GM12878 (cell line): ENCODE data around the gene BAZ1B. TPM values are rescaled to one million over a fixed set of nuclear protein-coding genes. Genes with fewer than 3 reads are reported as not detected.
"Not testable (repeated sequence)": the region's sequence is repeated elsewhere in the genome, so short reads cannot be mapped to it uniquely, and the experiment has no call there.

Source experiments
- ATAC-seq: fragments of 200-7000 bp; cut with Tn5 transposase; 3 replicates; pipeline ENCODE4 v1.9.1; 2020; ENCODE audit warnings: mild to moderate bottlenecking, moderate library complexity
- BruUV-seq: library from RNA; stranded (reverse); fragments of 400-500 nt; replicated peaks from 2 replicates; lab custom pipeline; 2021; lab: Mats Ljungman, UMichigan
- CTCF ChIA-PET: fragments of 300-600 bp; sonication (Branson Sonifier 250); formaldehyde crosslinking; extraction: SDS; loops from one replicate; lab custom pipeline; 2021; ENCODE audit warnings: inconsistent platforms; lab: Yijun Ruan, JAX
- POLR2A ChIA-PET: fragments of 350-600 bp; formaldehyde crosslinking; extraction: SDS; loops from one replicate; lab custom pipeline; 2021; ENCODE audit warnings: inconsistent platforms; lab: Charles Lee
- RAD21 ChIA-PET: fragments of 300-600 bp; sonication (Branson Sonifier 250); formaldehyde crosslinking; loops from one replicate; lab custom pipeline; 2023; ENCODE audit warnings: antibody characterized with exemption; ENCODE audit not compliant: unreplicated experiment; lab: Charles Lee
- SMC1A ChIA-PET: fragments of 300-600 bp; sonication (Branson Sonifier 250); formaldehyde crosslinking; loops from one replicate; lab custom pipeline; 2023; ENCODE audit not compliant: unreplicated experiment, uncharacterized antibody; lab: Charles Lee
- DNase-seq: peaks from one replicate; pipeline ENCODE4 v3.0.0-alpha.2; 2011; ENCODE audit warnings: low read depth, low spot score
- FAIRE-seq: peaks from 3 replicates; lab custom pipeline; 2011; peaks lifted over from hg19 to GRCh38; lab: Jason Lieb, UNC
- H2AFZ ChIP-seq: 2 replicates; pipeline ENCODE4 v1.6.0; 2011; ENCODE audit warnings: low read depth, low read length, control low read depth; ENCODE audit not compliant: control insufficient read depth
- H3K27ac ChIP-seq: 2 replicates; pipeline ENCODE4 v1.5.1; 2011; ENCODE audit warnings: control low read depth; ENCODE audit not compliant: control insufficient read depth, insufficient read depth
- H3K27me3 ChIP-seq, 2 experiments: replicated peaks in 1 of 2; 2 replicates each; pipeline versions ENCODE4 v1.6.0 to v1.6.1; 2011; ENCODE audit warnings: low read length in 1 of 2; ENCODE audit not compliant: control insufficient read depth in 2 of 2, insufficient read depth in 2 of 2
- H3K36me3 ChIP-seq, 2 experiments: 2 replicates each; pipeline ENCODE4 v1.5.1; 2011; ENCODE audit warnings: low read length in 1 of 2; ENCODE audit not compliant: control insufficient read depth in 2 of 2, insufficient read depth in 2 of 2
- H3K4me1 ChIP-seq: 2 replicates; pipeline ENCODE4 v1.6.1; 2011; ENCODE audit warnings: mild to moderate bottlenecking, low read length, moderate library complexity, mixed read lengths; ENCODE audit not compliant: control insufficient read depth, insufficient read depth
- H3K4me2 ChIP-seq: 2 replicates; pipeline ENCODE4 v1.6.0; 2011; ENCODE audit warnings: control low read depth; ENCODE audit not compliant: control insufficient read depth, insufficient read depth
- H3K4me3 ChIP-seq: fragments of 200-600 bp; sonication (generic); 2 replicates; pipeline ENCODE4 v1.5.1; 2016
- H3K79me2 ChIP-seq: 2 replicates; pipeline ENCODE4 v1.6.0; 2011; ENCODE audit warnings: low read length; ENCODE audit not compliant: control insufficient read depth, insufficient read depth
- H3K9ac ChIP-seq: 2 replicates; pipeline ENCODE4 v1.8.0; 2011; ENCODE audit warnings: low read length, control low read depth, mixed read lengths; ENCODE audit not compliant: control insufficient read depth, insufficient read depth
- H3K9me3 ChIP-seq: replicated peaks from 3 replicates; pipeline ENCODE4 v1.5.1; 2011; ENCODE audit warnings: mild to moderate bottlenecking, low read length; ENCODE audit not compliant: control insufficient read depth, insufficient read depth
- H4K20me1 ChIP-seq: 2 replicates; pipeline ENCODE4 v1.6.0; 2011; ENCODE audit not compliant: control insufficient read depth, insufficient read depth
- BHLHE40 ChIP-seq, 2 experiments: fragments of 450-650 bp in 1 of 2; IDR thresholded peaks; 2 replicates each; pipeline ENCODE4 v1.6.1; 2011 to 2017; ENCODE audit warnings: low read depth in 2 of 2, borderline replicate concordance in 1 of 2, improper control_type of control experiment in 1 of 2, low read length in 1 of 2, mild to moderate bottlenecking in 1 of 2
- CBX3 ChIP-seq: fragments of 200-600 bp; sonication (generic); IDR thresholded peaks from 2 replicates; pipeline ENCODE4 v1.6.1; 2016; ENCODE audit warnings: low read depth, borderline replicate concordance
- HCFC1 ChIP-seq: fragments of 150-350 bp; IDR thresholded peaks from 2 replicates; pipeline ENCODE4 v1.6.1; 2014; ENCODE audit warnings: low read length
- NFYA ChIP-seq: IDR thresholded peaks from 2 replicates; pipeline ENCODE4 v1.6.1; 2011; ENCODE audit warnings: low read depth, mild to moderate bottlenecking, low read length, improper control_type of control experiment, borderline replicate concordance
- POU2F2 ChIP-seq: IDR thresholded peaks from 3 replicates; pipeline ENCODE4 v1.6.1; 2011; ENCODE audit warnings: low read depth, mild to moderate bottlenecking, low read length, borderline replicate concordance
- RAD21 ChIP-seq: IDR thresholded peaks from 2 replicates; pipeline ENCODE4 v1.6.1; 2011; ENCODE audit warnings: mild to moderate bottlenecking, low read depth, low read length, moderate library complexity; ENCODE audit not compliant: insufficient read depth
- RELA ChIP-seq: fragments of 450-650 bp; IDR thresholded peaks from 2 replicates; pipeline ENCODE4 v1.8.0; 2014; ENCODE audit warnings: borderline replicate concordance; ENCODE audit not compliant: partially characterized antibody
- SIX5 ChIP-seq: IDR thresholded peaks from 2 replicates; pipeline ENCODE4 v1.6.1; 2011; ENCODE audit warnings: mild to moderate bottlenecking, low read depth, low read length, moderate library complexity; ENCODE audit not compliant: severe bottlenecking
- SMARCA5 ChIP-seq: fragments of 450-650 bp; IDR thresholded peaks from 2 replicates; pipeline ENCODE4 v1.6.1; 2017; ENCODE audit warnings: mild to moderate bottlenecking
- STAT1 ChIP-seq: fragments of 450-650 bp; conservative IDR thresholded peaks from 2 replicates; pipeline ENCODE4 v1.6.1; 2014; ENCODE audit warnings: antibody characterized with exemption, mild to moderate bottlenecking
- STAT3 ChIP-seq: IDR thresholded peaks from 2 replicates; pipeline ENCODE4 v1.6.1; 2011; ENCODE audit warnings: low read depth, low read length, improper control_type of control experiment
- SUZ12 ChIP-seq: fragments of 200-600 bp; sonication (generic); IDR thresholded peaks from one replicate; pipeline ENCODE4 v1.6.1; 2018; ENCODE audit warnings: antibody characterized with exemption, mild to moderate bottlenecking; ENCODE audit not compliant: unreplicated experiment
- ZNF207 ChIP-seq: fragments of 450-650 bp; IDR thresholded peaks from 2 replicates; pipeline ENCODE4 v1.6.1; 2014; ENCODE audit warnings: antibody characterized with exemption, mild to moderate bottlenecking, borderline replicate concordance
- WGBS: methylation state at CpG from one replicate; pipeline ENCODE4 v1.1.6; 2016; ENCODE audit warnings: low lambda C conversion rate; ENCODE audit not compliant: insufficient replicate concordance, insufficient coverage; ENCODE audit errors: missing lambda C conversion rate; 5-methylcytosine and 5-hydroxymethylcytosine counted together
- in situ Hi-C: fragments of 300-500 bp; cut with MboI; formaldehyde crosslinking; loops from 9 replicates; pipeline ENCODE4 v1.14.3; 2018; ENCODE audit warnings: mixed read lengths
- intact Hi-C: fragments of 100-400 bp; cut with micrococcal nuclease; formaldehyde crosslinking; loops from one replicate; pipeline ENCODE4 v1.14.2; 2022; ENCODE audit not compliant: unreplicated experiment
- polyA plus RNA-seq, 11 experiments: library from polyadenylated mRNA; depleted of rRNA in 4 of 11; unstranded in 6 of 11; stranded (reverse) in 5 of 11; fragments of >200 nt; fragmentation: Nextera tagmentation in 4 of 11; fragmentation: Illumina TruSeq in 1 of 11; extraction: Ambion mirVana in 4 of 11; extraction: Trizol in 1 of 11; gene quantifications; 1 replicate in 1 of 11; 2 replicates in 10 of 11; pipeline versions ENCODE4 v1.2.1 to v1.2.3, GENCODE V29; 2011 to 2016; ENCODE audit warnings: inconsistent platforms in 2 of 11, missing spikeins in 2 of 11, low read depth in 1 of 11
- total RNA-seq, 4 experiments: library from RNA; depleted of rRNA in 3 of 4; stranded (reverse); fragments of >200 nt in 3 of 4; fragmentation: Illumina TruSeq in 1 of 4; extraction: Trizol in 1 of 4; gene quantifications; 2 replicates each; pipeline versions ENCODE4 v1.2.1 to v1.2.3, GENCODE V29; 2013 to 2021
- TF ChIP-seq, protein P1 (sequence below): fragments of 450-650 bp; IDR thresholded peaks from 2 replicates; pipeline ENCODE4 v1.6.1; 2017; ENCODE audit warnings: antibody characterized with exemption, mild to moderate bottlenecking, moderate library complexity
- TF ChIP-seq, protein P2 (sequence below): fragments of 450-650 bp; IDR thresholded peaks from 2 replicates; pipeline ENCODE4 v1.6.1; 2014; ENCODE audit warnings: mild to moderate bottlenecking
- TF ChIP-seq, protein P3 (sequence below): IDR thresholded peaks from 2 replicates; pipeline ENCODE4 v1.6.1; 2011; ENCODE audit warnings: low read depth, mild to moderate bottlenecking, low read length, moderate library complexity, borderline replicate concordance; ENCODE audit errors: extremely low read depth

The BAZ1B gene
- total and polyA plus RNA-seq, 10 of the 15 experiments (the other 5 are each of a cell fraction or from before 2014, with no cell fraction given), result 14.0 to 77.4 (median 36.2) TPM

DNA sequence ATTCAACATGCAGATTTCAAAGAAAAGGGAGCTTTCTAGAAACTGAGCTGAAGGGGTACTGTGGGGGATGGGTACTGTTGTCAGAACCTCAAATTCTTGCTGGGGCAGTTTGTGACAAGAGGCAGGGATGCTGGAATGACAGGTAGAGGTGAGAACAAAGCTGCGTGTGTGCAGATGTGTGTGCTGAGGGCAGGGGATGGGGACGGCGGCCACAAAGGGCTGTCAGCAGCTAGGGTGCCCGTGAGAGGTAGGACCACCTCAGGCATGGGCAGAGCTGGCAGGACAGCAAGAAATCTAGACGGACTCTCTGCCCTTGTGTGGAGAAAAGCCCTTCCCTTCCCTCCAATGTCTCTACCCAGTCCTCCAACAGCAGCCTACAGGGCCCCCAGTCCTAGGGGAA is 14.4 kb upstream of the BAZ1B start:
- 97% methylated on average over 5 of the region's 5 CpGs for WGBS

DNA sequence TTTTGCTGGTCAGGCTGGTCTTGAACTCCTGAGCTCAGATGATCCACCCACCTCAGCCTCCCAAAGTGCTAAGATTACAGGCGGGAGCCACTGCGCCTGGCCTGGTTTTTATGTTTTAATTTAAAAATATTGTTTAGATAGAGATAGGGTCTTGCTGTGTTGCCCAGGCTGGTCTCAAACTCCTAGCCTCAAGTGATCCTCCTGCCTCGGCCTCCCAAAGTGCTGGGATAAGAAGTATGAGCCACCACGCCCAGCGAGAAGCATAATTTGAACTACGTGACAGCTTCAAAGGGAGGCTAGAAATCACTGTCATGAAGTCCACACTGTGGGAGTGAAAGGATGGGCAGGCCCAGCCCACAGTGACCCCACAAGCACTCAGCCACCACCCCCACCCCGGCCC is 13.8 kb upstream of the BAZ1B start:
- H4K20me1 ChIP-seq, intact Hi-C loops, H2AFZ ChIP-seq, BruUV-seq, ATAC-seq, H3K9ac ChIP-seq, H3K4me1 ChIP-seq, H3K4me3 ChIP-seq, H3K27ac ChIP-seq, H3K4me2 ChIP-seq, H3K27me3 ChIP-seq, in situ Hi-C loops, DNase-seq, FAIRE-seq, H3K79me2 ChIP-seq, CTCF ChIA-PET, H3K9me3 ChIP-seq: not testable (repeated sequence)
- POLR2A ChIA-PET, result interaction anchor here (0.9 kb wide), 1 partner anchor 20 kb away, joined by 4 read pairs; no protein-coding TSS in a partner anchor
- SMC1A ChIA-PET, result interaction anchor here (1.0 kb wide), 1 partner anchor 13 kb away, joined by 3 read pairs; no protein-coding TSS in a partner anchor
- RAD21 ChIA-PET, result interaction anchor here (0.6 kb wide), 1 partner anchor 9 kb away, joined by 4 read pairs; no protein-coding TSS in a partner anchor
- peaks cover 21 to 22% of the 10 kb centered on the region in 2 experiments for H3K36me3 ChIP-seq
- 93% methylated on average over 7 of the region's 7 CpGs for WGBS

More for the DNA sequence above, 14.4 kb upstream of the BAZ1B start:
- TF ChIP-seq, protein P1, sequence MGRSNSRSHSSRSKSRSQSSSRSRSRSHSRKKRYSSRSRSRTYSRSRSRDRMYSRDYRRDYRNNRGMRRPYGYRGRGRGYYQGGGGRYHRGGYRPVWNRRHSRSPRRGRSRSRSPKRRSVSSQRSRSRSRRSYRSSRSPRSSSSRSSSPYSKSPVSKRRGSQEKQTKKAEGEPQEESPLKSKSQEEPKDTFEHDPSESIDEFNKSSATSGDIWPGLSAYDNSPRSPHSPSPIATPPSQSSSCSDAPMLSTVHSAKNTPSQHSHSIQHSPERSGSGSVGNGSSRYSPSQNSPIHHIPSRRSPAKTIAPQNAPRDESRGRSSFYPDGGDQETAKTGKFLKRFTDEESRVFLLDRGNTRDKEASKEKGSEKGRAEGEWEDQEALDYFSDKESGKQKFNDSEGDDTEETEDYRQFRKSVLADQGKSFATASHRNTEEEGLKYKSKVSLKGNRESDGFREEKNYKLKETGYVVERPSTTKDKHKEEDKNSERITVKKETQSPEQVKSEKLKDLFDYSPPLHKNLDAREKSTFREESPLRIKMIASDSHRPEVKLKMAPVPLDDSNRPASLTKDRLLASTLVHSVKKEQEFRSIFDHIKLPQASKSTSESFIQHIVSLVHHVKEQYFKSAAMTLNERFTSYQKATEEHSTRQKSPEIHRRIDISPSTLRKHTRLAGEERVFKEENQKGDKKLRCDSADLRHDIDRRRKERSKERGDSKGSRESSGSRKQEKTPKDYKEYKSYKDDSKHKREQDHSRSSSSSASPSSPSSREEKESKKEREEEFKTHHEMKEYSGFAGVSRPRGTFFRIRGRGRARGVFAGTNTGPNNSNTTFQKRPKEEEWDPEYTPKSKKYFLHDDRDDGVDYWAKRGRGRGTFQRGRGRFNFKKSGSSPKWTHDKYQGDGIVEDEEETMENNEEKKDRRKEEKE, result no peak
- TF ChIP-seq ZNF207 (no peak), POU2F2 (no peak), RELA (no peak), STAT3 (no peak), SUZ12 (no peak), RAD21 (no peak), CBX3 (no peak), SIX5 (no peak), STAT1 (no peak), NFYA (no peak), HCFC1 (no peak), SMARCA5 (no peak), BHLHE40 (IDR thresholded peaks at IDR 0.05; ENCODE audit: borderline replicate concordance in 1 of 2, low read depth in 2 of 2, low read length in 1 of 2) (no peak)
- TF ChIP-seq, protein P2, sequence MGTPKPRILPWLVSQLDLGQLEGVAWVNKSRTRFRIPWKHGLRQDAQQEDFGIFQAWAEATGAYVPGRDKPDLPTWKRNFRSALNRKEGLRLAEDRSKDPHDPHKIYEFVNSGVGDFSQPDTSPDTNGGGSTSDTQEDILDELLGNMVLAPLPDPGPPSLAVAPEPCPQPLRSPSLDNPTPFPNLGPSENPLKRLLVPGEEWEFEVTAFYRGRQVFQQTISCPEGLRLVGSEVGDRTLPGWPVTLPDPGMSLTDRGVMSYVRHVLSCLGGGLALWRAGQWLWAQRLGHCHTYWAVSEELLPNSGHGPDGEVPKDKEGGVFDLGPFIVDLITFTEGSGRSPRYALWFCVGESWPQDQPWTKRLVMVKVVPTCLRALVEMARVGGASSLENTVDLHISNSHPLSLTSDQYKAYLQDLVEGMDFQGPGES, result no peak
- TF ChIP-seq, protein P3, sequence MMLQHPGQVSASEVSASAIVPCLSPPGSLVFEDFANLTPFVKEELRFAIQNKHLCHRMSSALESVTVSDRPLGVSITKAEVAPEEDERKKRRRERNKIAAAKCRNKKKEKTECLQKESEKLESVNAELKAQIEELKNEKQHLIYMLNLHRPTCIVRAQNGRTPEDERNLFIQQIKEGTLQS, result no peak
- Histone ChIP-seq H3K9ac (no peak overlapping the region), H3K9me3 (no peaks in the 10 kb centered on the region), H3K4me3 (no peak overlapping the region), H3K36me3 (peaks cover 21 to 23% of the 10 kb centered on the region in 2 experiments), H3K4me2 (no peak overlapping the region), H4K20me1 (no peaks in the 10 kb centered on the region), H3K79me2 (no peaks in the 10 kb centered on the region), H3K4me1 (no peaks in the 10 kb centered on the region), H3K27me3 (no peaks in the 10 kb centered on the region), H2AFZ (no peak overlapping the region), H3K27ac (no peak overlapping the region)
- SMC1A ChIA-PET, result interaction anchor here (1.0 kb wide), 1 partner anchor 13 kb away, joined by 3 read pairs; no protein-coding TSS in a partner anchor
- intact Hi-C loops (no loop called here), in situ Hi-C loops (no loop called here)
- BruUV-seq, result TSS peak; percentile 53
- RAD21 ChIA-PET, result interaction anchor here (0.6 kb wide), 1 partner anchor 9 kb away, joined by 4 read pairs; no protein-coding TSS in a partner anchor
- no peak for DNase-seq
- CTCF ChIA-PET, result interaction anchor here (0.7 kb wide), 1 partner anchor 15 kb away, joined by 4 read pairs; the partner anchor contains the start of gene BAZ1B
- POLR2A ChIA-PET, result interaction anchor here (0.9 kb wide), 1 partner anchor 19 kb away, joined by 4 read pairs; no protein-coding TSS in a partner anchor
- ATAC-seq, result no peak
- no peak for FAIRE-seq
